GM21723 (cell line): ENCODE measurements around the gene ULBP2.

Experiments used
- ATAC-seq: cut with Tn5 transposase; IDR thresholded peaks from one replicate; pipeline ENCODE4 v1.9.1; 2021; ENCODE audit warnings: mild to moderate bottlenecking, moderate library complexity; ENCODE audit not compliant: unreplicated experiment

The ULBP2 gene

GRCh38 chr6:149941583-149942460 lies at the start of gene ULBP2:
Gene ULBP2 (plus strand): TSS chr6:149942014. CDS start chr6:149942073, 59 bp downstream.
- ATAC-seq = no peak

- no peak for ATAC-seq
Measured at GRCh38 chr6:149895048-149895590, 46.7 kb upstream of the ULBP2 start.

- no peak for ATAC-seq
Measured at GRCh38 chr6:149895833-149896271, 46.0 kb upstream of the ULBP2 start.

GRCh38 chr6:149896491-149896890 lies 45.3 kb upstream of the ULBP2 start:
- ATAC-seq = no peak

- ATAC-seq = no peak
Measured at GRCh38 chr6:149897015-149897697, 44.7 kb upstream of the ULBP2 start.

- no peak for ATAC-seq
Measured at GRCh38 chr6:149897855-149898744, 43.7 kb upstream of the ULBP2 start, which contains the start of gene RAET1E. Gene RAET1E (minus strand): TSS chr6:149898113. CDS start chr6:149890901, 7,212 bp downstream.

GRCh38 chr6:149898966-149899365 lies 42.8 kb upstream of the ULBP2 start:
- no peak for ATAC-seq

GRCh38 chr6:149899486-149899885 lies 42.3 kb upstream of the ULBP2 start:
- no peak for ATAC-seq

GRCh38 chr6:149899926-149900619 lies 41.7 kb upstream of the ULBP2 start:
- no peak for ATAC-seq

- ATAC-seq = no peak
Measured at GRCh38 chr6:149900620-149901443, 41.0 kb upstream of the ULBP2 start.

GRCh38 chr6:149901444-149902140 lies 40.2 kb upstream of the ULBP2 start:
- ATAC-seq = no peak

- no peak for ATAC-seq
Measured at GRCh38 chr6:149903938-149904611, 37.7 kb upstream of the ULBP2 start.

- no peak for ATAC-seq
Measured at GRCh38 chr6:149904661-149905370, 37.0 kb upstream of the ULBP2 start.

GRCh38 chr6:149905371-149905910 lies 36.4 kb upstream of the ULBP2 start:
- ATAC-seq = no peak

GRCh38 chr6:149905911-149906371 lies 35.9 kb upstream of the ULBP2 start:
- ATAC-seq = no peak

GRCh38 chr6:149906405-149906804 lies 35.4 kb upstream of the ULBP2 start:
- no peak for ATAC-seq

- ATAC-seq = no peak
Measured at GRCh38 chr6:149907317-149907716, 34.5 kb upstream of the ULBP2 start.
